ENCODE data around the gene FOLR2.

The FOLR2 gene

GRCh38 chr11:72229925-72230763 is 13.6 kb downstream of the FOLR2 start:
- no peak for DNase-seq (ENCODE audit: low read depth)

GRCh38 chr11:72230764-72231365 is 14.3 kb downstream of the FOLR2 start:
- no peak for DNase-seq (ENCODE audit: low read depth)

GRCh38 chr11:72231396-72232259 is 15.0 kb downstream of the FOLR2 start:
- DNase-seq (ENCODE audit: low read depth) = no peak

GRCh38 chr11:72232260-72233055 is 15.9 kb downstream of the FOLR2 start:
- no peak for DNase-seq (ENCODE audit: low read depth)

GRCh38 chr11:72233056-72233772 is 16.6 kb downstream of the FOLR2 start:
- no peak for DNase-seq (ENCODE audit: low read depth)

GRCh38 chr11:72233773-72234513 is 17.3 kb downstream of the FOLR2 start:
- no peak for DNase-seq (ENCODE audit: low read depth)

- DNase-seq (ENCODE audit: low read depth) = no peak
These were observed 17.9 kb downstream of the FOLR2 start for GRCh38 chr11:72234514-72234830.

GRCh38 chr11:72234920-72235319 is 18.3 kb downstream of the FOLR2 start:
- no peak for DNase-seq (ENCODE audit: low read depth)

GRCh38 chr11:72235351-72236057 is 18.9 kb downstream of the FOLR2 start:
- DNase-seq (ENCODE audit: low read depth) = no peak

- peak; percentile 14 for DNase-seq (ENCODE audit: low read depth)
These were observed 19.6 kb downstream of the FOLR2 start for GRCh38 chr11:72236083-72236697.

GRCh38 chr11:72236774-72237111 is 20.1 kb downstream of the FOLR2 start:
- no peak for DNase-seq (ENCODE audit: low read depth)

GRCh38 chr11:72237112-72237931 is 20.7 kb downstream of the FOLR2 start:
- no peak for DNase-seq (ENCODE audit: low read depth)

GRCh38 chr11:72238040-72238450 is 21.5 kb downstream of the FOLR2 start:
- DNase-seq (ENCODE audit: low read depth) = peak; percentile 70

GRCh38 chr11:72238492-72239312 is 22.1 kb downstream of the FOLR2 start:
- DNase-seq (ENCODE audit: low read depth) = no peak

- DNase-seq (ENCODE audit: low read depth) = peak; percentile 84
These were observed 22.8 kb downstream of the FOLR2 start for GRCh38 chr11:72239313-72239848.

GRCh38 chr11:72239849-72240460 is 23.4 kb downstream of the FOLR2 start:
- DNase-seq (ENCODE audit: low read depth) = peak; percentile 12

Measured in EH (cell line).